ENCODE measurements around the gene C14orf180. TPM values are rescaled to one million over a fixed set of nuclear protein-coding genes. Genes with fewer than 3 reads are reported as not detected.

Gene C14orf180
- total RNA-seq, 1 donor from 2014 or later: not detected

- Histone ChIP-seq H3K4me3 (no peak overlapping the region), H3K27me3 (no peaks in the 10 kb centered on the region), H3K4me2 (no peak overlapping the region), H3K9me3 (ENCODE audit: low read depth) (no peaks in the 10 kb centered on the region), H2AFZ (replicated peaks) (no peak overlapping the region), H3K36me3 (no peaks in the 10 kb centered on the region), H3K9ac (no peak overlapping the region), H3F3A (ENCODE audit: low read depth) (no peaks in the 10 kb centered on the region), H3K4me1 (no peaks in the 10 kb centered on the region), H3K79me2 (ENCODE audit: low read depth) (no peaks in the 10 kb centered on the region), H4K20me1 (ENCODE audit: low read depth) (no peaks in the 10 kb centered on the region), H3K27ac (no peak overlapping the region)
- Mint-ChIP-seq H3K36me3 (no peaks in the 10 kb centered on the region), H3K27ac (no peak overlapping the region), H3K4me1 (peaks cover 16% of the 10 kb centered on the region), H3K4me3 (no peak overlapping the region), H3K27me3 (ENCODE audit: insufficient read depth, low read depth) (peaks cover 14% of the 10 kb centered on the region), H3K9me3 (no peaks in the 10 kb centered on the region)
- no peak for DNase-seq (ENCODE audit: low spot score)
- TF ChIP-seq CTCF (IDR thresholded peaks at IDR 0.05): no peak
- TF ChIP-seq EZH2 (IDR thresholded peaks at IDR 0.05): no peak
- TF ChIP-seq EZH2phosphoT487 (IDR thresholded peaks at IDR 0.05): no peak
Observed at GRCh38 chr14:104588066-104588857, 8.7 kb downstream of the C14orf180 start.

- Histone ChIP-seq H3K9me3 (ENCODE audit: low read depth) (no peaks in the 10 kb centered on the region), H2AFZ (replicated peaks) (no peak overlapping the region), H3K27ac (no peak overlapping the region), H3K4me2 (no peak overlapping the region), H3K79me2 (ENCODE audit: low read depth) (no peaks in the 10 kb centered on the region), H3K4me3 (no peak overlapping the region), H3K27me3 (no peaks in the 10 kb centered on the region), H3K9ac (no peak overlapping the region), H3K4me1 (no peaks in the 10 kb centered on the region), H3F3A (ENCODE audit: low read depth) (no peaks in the 10 kb centered on the region), H3K36me3 (no peaks in the 10 kb centered on the region), H4K20me1 (ENCODE audit: low read depth) (no peaks in the 10 kb centered on the region)
- no peak overlapping the region for H3K27ac Mint-ChIP-seq
- no peaks in the 10 kb centered on the region for H3K36me3 Mint-ChIP-seq
- peaks cover 15% of the 10 kb centered on the region for H3K4me1 Mint-ChIP-seq
- peaks cover 9% of the 10 kb centered on the region for H3K27me3 Mint-ChIP-seq (ENCODE audit: insufficient read depth, low read depth)
- H3K4me3 Mint-ChIP-seq: no peak overlapping the region
- DNase-seq (ENCODE audit: low spot score): no peak
- H3K9me3 Mint-ChIP-seq: no peaks in the 10 kb centered on the region
- TF ChIP-seq EZH2 (IDR thresholded peaks at IDR 0.05) (no peak), EZH2phosphoT487 (IDR thresholded peaks at IDR 0.05) (no peak), CTCF (IDR thresholded peaks at IDR 0.05) (no peak)
Observed at GRCh38 chr14:104589338-104590195, 10.0 kb downstream of the C14orf180 start.

GRCh38 chr14:104590240-104590965 is 10.8 kb downstream of the C14orf180 start:
- Histone ChIP-seq H3K4me2 (no peak overlapping the region), H3K36me3 (no peaks in the 10 kb centered on the region), H3K4me1 (no peaks in the 10 kb centered on the region), H3K27me3 (no peaks in the 10 kb centered on the region), H3K9me3 (ENCODE audit: low read depth) (no peaks in the 10 kb centered on the region), H3K9ac (no peak overlapping the region), H3K27ac (no peak overlapping the region), H4K20me1 (ENCODE audit: low read depth) (no peaks in the 10 kb centered on the region), H3F3A (ENCODE audit: low read depth) (no peaks in the 10 kb centered on the region), H2AFZ (replicated peaks) (no peak overlapping the region), H3K4me3 (no peak overlapping the region), H3K79me2 (ENCODE audit: low read depth) (no peaks in the 10 kb centered on the region)
- peaks cover 13% of the 10 kb centered on the region for H3K4me1 Mint-ChIP-seq
- peaks cover 6% of the 10 kb centered on the region for H3K27me3 Mint-ChIP-seq (ENCODE audit: insufficient read depth, low read depth)
- H3K27ac Mint-ChIP-seq: peak overlapping the region; percentile 73
- no peaks in the 10 kb centered on the region for H3K9me3 Mint-ChIP-seq
- no peak overlapping the region for H3K4me3 Mint-ChIP-seq
- no peak for TF ChIP-seq CTCF (IDR thresholded peaks at IDR 0.05)
- TF ChIP-seq EZH2phosphoT487 (IDR thresholded peaks at IDR 0.05): no peak
- no peak for TF ChIP-seq EZH2 (IDR thresholded peaks at IDR 0.05)
- DNase-seq (ENCODE audit: low spot score): no peak
- H3K36me3 Mint-ChIP-seq: no peaks in the 10 kb centered on the region

All from neural progenitor cell (in vitro differentiated cells).